NCI-H526 treated with DMSO at 0.1 percent for 48 hours (cell line): ENCODE data around the gene NDUFB4.
"Not testable (repeated sequence)": the region's sequence is repeated elsewhere in the genome, so short reads cannot be mapped to it uniquely, and the experiment has no call there.

Experiments
- DNase-seq: peaks from one replicate; lab custom pipeline; 2025; lab: John Stamatoyannopoulos, UW

NDUFB4 gene

DNA sequence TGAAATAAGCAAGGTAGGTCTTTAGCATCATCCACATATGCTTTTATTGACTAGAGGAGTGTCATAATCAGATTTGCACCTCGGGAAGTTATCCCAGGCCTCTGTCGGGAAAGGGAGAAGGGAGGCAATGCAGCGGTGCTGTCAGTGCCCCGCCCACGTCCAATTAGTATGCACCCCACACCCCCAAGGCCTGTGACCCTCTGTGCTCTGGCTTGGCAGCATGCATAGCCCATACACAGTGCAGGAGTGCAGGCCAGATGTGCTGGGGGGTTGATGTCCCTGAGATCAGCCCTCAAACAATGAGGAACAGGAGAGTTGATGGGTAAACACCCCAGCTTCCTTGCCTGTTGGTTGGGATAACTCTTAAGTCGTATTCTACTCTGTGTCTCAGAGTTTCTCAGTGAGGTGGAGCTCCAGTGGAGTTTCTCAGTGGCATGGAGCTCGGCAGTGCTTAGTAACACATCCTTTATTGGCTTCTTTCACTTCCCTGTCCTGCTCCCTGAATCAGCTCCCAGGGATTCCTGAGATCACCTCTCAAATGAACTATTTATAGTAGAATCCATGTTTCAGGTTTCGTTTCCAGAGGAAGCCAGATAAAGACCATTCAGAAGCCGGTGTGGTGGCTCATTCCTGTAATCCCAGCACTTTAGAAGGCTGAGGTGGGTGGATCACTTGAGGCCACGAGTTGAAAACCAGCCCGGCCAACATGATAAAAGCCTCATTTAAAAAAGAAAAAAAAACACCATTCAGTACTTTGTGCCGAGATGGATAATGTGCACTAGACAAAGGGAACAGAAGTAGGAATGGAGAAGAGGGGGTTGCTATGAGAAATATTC lies 26.7 kb upstream of the NDUFB4 start:
- DNase-seq = no peak

DNA sequence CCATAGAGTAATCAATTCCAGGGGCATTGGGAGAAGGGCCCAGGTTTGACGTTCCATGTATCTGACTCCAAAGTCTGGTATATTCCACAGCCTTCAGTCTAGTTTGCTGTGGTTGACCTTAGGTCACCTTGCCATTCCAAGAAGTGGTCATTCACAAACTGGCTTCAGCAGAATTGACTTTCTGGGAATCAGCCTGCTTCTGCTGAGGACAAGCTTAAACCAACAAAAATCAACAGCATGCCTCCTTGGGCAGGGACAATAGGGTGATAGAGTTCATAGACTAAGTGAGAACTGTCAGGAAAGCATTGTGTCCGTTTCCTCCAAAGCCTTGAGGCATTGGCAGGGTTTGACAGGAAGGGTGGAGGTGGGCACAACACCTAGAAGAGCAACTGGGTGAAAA lies 24.1 kb upstream of the NDUFB4 start:
- DNase-seq = no peak

DNA sequence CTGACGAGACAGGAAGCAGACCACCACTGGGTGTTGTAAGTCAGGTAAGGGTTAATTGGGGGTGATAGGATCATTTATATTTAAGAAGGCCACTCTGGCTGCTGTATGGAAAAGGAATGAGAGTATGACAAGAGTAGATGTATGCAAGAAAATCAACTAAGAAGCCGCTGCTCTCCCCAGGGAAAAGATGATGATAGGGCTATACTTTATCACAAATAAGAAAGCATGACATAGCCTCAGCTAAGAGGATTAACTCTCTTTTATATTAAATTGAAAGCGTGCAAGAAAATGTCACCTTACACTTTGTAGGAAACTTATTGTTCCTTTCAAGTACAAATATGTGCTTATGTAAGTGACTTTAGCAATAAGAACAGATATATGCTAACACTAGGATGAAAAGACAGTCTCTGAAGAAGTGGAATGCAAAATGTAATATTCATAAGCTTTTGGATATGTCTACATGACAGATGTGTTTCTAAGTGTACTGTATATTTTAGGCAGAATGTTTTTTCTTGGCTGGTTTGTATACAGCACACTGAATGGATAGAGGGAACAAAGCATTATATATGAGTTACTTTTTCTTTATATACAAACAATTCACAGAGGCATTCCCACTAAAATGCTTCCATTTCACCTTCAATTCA lies 8.7 kb upstream of the NDUFB4 start:
- DNase-seq = no peak

DNA sequence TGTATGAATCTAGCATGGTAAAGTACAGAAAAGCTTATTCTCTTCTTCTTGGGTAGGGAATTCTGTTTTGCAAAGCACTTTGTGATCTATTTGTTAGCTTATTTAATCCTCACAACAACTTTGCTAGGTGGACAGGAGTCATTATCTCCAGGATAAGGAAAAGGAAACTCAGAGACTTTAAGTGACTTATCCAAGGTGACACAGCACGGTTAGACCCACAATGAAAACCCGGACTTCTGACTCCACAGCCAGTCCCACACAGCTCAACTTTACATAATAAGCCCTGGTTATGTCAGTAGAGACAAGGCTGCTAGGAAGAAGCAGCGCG lies 384 bp upstream of the NDUFB4 start:
- DNase-seq = no peak

DNA sequence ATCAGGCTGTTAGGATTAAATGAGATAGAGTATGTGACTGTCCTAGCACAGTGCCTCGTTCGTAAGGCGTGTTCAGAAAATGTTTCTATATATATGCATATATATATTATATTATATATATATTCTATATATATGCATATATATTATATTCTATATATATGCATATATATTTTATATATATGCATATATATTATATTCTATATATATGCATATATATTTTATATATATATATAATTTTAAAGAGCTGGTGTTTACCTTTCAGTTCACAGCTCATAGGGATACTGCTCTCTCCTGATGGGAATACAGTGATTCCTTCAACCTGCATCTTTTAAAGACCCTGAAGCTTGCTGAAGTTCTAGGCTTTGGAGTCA lies 702 bp downstream of the NDUFB4 start:
- DNase-seq = no peak

DNA sequence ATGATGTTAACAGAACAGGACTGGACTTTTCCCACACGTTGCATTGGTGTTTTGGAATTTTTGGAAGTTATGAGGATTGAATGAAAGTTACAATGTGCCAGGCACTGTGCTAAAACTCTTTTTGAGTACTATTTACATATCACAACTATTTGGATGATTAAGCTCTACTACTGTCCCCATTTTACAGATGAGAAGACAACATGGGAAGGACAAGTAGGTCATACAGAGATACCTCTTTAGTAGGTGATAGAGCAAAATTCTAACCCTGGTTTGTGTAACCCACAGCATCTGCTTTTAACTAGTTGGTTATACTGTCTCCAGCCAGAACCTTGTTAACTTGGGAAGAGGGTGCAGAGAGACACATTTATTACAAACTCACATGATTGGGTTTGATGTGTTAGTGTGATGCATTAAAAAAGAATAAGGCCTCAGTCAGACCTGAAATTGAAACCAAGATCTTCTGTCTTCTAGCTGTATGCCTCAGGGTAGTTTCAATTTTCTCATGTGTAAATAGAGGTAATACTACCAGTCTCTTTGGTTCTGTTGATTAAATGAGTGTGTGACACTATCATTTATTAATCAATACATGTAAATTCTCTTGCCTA lies 1.4 kb downstream of the NDUFB4 start:
- no peak for DNase-seq

DNA sequence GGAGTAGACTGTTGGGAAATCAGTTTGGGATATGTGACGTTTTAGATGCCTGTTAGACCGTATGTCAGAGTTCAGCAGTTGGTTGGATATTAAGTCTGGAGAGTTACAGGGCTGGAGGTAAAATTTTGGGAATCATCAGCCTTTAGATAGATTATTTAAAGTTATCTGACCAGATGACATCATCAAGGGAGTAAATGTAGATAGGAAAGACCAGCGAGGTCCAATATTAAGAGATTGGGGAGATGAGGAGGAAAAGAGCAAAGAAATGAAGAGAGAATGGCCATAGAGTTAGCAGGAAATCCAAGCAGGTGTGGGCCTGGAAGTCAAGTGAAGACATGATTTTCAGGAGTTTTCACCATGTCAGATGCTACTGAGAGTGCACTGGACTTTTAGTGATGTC lies 3.1 kb downstream of the NDUFB4 start:
- no peak for DNase-seq

DNA sequence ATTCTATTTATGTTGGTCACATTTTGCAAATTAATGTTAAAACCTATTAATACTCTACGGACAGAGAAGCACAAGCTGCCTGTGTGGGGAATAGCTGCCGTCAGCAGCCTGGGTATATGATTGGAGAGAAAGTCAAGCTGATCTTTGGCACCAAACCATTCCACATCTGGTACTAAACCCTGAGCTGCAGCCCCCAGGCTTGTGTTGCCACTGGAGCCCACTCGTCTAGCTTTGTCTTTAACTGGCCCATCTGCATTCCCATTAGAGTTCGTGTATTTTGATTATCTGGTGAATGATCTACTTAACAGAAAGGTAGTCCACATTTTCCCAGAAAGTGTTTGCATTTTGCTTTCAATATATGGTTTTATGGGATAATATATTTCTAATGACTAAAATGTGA lies 5.4 kb downstream of the NDUFB4 start:
- DNase-seq = no peak

DNA sequence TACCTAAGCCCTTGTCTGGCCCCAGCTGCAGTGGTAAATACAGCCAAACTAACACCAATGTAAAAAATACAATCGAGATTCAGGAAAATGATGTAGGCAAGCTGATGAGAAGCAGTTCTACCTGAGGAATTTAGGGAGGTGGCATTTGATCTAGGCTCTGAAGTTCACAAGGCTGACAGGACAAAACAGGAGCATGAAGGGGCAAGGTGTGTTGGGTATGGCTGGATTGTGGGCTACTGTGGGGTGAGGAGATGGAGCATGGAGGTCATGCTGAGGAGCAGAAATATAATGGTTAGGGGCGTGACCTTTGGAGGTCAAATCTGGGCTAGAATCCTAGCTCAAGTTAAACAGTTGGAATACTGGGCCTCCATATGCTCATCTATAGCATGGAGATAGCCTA lies 6.5 kb downstream of the NDUFB4 start:
- DNase-seq = no peak

DNA sequence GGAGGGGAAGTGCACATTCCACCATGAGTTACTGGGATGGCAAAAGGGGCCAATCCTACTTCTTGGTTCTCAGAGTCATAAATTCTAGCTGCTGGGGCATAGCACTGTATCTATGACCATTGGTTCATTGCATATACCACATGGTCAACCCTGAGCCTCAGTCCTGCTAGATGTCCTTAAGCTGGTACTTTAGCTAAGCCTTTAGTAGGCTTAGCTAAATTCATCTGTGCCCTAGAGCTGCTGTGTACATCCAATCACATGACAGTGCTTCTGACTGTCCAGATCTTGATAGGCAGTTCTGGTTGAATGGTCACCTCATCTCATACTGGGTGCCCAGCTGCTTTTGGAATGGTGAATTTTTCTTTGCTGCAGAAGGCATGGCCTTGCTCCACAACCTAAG lies 8.2 kb downstream of the NDUFB4 start:
- no peak for DNase-seq

DNA sequence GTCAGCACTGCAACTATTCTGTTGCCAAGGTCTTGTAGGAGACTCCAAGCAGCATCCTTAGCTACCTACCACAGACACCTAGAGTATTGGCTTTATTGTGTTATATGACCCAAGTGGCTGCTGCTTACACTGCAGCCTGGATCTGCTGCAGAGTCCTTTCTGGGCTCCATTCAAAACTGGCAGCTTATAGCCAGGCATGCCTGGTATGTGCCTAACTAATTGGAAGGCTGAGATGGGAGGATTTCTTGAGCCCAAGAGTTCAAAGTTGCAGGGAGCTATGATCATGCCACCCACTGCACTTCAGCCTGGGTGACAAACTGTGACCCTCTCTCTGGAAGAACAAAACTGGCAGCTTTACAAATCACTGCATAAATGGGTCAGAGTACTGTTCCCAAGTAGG lies 8.6 kb downstream of the NDUFB4 start:
- no peak for DNase-seq

DNA sequence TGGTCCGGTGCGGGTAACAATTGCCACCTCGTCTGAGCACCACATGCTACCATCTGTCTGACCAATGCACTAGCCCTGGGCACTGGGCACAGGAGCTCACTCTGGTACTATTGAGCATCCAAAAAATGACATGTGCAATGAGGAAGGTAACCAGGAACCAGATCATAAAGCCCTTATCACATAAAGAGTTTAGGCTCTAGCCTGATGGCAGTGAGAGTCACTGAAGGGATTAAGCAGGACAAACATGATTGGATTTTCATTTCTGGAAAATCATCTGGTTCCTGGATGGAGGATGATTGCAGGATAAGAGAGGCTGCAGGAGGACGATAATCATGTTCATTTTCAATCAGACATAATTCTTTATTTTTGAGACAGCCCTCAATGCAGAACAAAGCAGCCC lies 12.4 kb downstream of the NDUFB4 start:
- DNase-seq = no peak

DNA sequence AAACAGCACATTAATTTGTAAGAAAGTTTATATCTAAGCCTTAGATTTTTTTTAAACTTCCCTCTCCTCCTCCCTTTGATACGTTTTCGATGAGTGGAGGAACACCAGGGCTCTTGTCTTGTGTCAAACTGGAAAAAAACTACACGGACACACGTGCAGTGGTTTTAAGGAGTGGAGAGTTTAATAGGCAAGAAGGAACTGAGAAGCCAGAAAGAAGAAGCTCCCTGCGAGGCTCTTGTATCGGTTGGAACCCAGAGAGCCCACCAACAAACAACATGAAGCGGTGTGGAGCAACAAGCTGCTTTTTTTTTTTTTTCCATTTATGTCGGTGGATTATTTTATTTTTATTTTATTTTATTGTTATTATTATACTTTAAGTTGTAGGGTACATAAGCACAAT lies 18.6 kb downstream of the NDUFB4 start:
- no peak for DNase-seq

DNA sequence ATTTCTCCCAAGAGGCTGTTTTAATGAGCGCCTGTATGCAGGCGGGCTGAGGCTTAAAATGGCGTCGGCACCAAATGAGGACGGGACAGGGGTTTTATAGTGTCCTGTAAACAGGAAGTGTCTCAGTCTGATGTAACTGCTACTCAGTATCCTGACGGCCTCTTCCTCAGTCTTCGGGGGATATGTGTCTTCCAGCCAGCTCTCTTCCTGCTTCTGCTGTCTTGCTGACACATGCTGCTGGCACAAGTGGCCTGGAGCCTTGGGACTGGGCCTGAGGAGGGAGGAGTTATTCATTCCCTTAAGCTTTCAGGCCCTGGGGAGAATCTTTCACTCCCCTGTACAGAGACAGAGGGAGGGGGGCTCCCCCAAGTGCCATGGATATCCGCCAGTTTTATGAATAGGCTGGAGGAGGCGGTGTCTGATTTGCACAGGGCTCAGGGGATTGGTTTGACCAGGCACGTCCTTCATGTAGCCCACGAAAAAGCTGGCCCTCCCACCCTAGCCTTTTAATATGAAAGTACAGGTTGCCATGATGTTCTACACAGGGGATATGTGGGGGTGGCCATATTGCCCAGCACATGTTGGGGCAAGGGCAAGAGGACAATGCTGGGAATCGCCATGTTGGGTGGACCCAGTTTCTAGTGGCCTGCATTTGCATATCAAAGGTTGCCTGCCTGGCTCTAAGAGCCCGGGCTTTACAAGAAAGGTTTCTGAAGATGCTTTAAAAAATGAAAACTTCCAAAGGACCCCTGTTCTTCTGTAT lies 19.9 kb downstream of the NDUFB4 start:
- peak; percentile 99 for DNase-seq

DNA sequence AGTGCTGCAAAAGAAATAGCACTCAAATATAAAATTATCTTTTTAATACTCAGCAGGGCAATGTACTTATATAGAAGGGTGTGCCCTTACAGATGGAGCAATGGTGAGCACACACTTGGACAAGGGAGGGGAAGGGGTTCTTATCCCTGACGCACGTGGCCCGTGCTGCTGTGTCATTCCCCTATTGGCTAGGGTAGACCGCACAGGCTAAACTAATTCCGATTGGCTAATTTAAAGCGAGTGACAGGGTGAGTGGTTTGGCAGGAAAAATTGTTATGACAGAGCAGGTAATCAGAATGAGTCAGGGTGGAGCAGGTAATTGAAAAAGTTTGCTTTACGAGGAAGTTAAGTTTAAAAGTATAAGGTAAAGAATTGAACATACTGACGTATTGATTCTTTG lies 20.6 kb downstream of the NDUFB4 start:
- not testable (repeated sequence) for DNase-seq

DNA sequence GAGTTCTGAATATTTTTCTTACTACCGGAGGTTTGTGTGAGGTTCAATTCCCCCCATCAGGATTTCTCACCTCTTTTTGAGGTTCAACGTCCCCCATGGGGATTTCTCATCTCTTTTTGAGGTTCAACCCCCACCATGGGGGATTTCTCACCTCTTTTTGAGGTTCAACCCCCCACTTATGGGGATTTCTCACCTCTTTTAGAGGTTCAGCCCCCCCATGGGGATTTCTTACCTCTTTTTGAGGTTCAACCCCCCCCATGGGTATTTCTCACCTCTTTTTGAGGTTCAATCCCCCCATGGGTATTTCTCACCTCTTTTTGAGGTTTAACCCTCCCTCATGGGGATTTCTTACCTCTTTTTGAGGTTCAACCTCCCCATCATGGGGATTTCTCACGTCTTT lies 26.3 kb downstream of the NDUFB4 start:
- DNase-seq = no peak

DNA sequence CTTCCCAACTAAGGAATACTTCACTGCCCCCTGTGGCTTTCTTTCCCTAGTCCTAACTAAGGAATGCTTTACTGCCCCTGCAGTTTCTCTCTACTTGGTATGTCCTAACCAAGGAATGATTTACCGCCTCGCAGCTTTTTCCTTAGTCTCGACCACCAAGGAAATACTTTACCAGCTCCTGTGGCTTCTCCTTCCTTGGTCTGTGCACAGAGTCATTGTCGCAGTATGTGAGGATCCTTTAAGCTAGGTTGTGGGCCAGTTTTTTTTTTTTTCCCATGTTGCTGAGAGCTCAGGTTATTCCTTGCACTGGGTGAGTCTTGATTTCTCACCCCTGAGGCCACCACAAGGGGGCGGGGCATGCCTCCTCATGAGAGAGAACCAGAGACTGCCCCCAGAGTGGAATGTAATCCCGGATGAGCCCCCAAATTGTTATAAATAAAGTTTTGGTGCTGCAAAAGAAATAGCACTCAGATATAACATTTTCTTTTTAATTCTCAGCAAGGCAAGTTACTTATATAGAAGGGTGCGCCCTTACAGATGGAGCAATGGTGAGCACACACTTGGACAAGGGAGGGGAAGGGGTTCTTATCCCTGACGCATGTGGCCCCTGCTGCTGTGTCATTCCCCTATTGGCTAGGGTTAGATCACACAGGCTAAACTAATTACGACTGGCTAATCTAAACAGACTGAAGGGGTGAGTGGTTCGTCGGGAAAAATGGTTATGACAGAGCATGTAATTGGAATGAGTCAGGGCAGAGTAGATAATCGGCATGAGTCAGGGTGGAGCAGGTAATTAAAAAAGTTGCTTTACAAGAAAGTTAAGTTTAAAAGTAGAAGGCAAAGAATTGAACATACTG lies 27.0 kb downstream of the NDUFB4 start:
- no peak for DNase-seq

DNA sequence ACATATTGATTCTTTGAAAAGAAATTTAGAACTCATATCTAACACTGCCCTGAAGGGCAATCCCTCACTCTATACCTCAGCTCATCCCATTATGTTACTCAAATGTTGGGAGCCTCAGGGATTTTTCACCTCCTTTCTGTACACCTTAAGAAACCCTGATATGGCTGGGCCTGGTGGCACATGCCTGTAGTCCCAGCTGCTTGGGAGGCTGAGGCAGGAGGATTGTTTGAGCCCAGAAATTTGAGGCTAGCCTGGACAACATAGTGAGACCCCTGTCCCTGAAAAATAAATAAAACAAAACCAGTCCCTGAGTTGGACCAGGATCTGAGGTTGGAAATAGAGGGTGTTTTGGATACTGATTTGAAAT lies 27.6 kb downstream of the NDUFB4 start:
- DNase-seq = no peak

DNA sequence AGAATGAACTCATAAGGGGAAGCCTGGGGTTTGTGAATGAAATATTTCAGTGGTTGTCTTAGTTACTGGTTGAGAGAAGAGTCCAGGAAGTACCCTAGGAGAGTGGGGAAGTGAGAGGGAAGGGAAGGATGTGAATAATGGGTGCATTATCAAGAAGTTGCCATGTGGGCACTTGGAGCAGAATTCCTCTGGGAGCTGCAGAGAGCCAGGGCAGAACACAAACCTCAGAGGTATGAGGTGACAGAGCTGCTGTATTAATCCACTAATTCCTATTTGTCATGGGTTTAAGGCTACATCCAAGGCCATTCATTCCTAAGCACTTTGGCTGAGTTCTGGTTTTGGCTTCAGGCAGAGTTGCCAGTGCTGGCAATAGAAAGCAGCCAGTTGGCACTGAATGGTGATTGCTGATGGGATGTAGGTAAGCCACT lies 29.0 kb downstream of the NDUFB4 start:
- DNase-seq = no peak

DNA sequence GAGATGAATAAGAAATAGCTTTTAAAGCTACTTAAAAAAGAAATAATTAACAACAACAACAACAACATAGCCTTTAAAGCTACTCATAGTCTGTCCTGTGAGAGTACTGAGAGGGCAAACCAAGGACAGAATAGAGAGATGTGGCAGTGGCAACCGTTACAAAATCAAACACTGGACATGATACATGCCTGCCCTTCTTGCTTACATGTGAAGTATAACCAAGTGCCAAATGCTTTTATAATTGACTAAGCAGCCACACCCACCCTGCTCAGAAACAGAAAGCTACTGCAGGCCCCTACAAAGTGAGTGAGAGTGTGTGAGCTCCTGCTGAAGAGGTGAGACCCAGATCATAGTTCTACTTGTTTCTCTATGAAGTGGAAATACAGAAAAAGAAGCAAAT lies 38.4 kb downstream of the NDUFB4 start:
- DNase-seq = no peak

DNA sequence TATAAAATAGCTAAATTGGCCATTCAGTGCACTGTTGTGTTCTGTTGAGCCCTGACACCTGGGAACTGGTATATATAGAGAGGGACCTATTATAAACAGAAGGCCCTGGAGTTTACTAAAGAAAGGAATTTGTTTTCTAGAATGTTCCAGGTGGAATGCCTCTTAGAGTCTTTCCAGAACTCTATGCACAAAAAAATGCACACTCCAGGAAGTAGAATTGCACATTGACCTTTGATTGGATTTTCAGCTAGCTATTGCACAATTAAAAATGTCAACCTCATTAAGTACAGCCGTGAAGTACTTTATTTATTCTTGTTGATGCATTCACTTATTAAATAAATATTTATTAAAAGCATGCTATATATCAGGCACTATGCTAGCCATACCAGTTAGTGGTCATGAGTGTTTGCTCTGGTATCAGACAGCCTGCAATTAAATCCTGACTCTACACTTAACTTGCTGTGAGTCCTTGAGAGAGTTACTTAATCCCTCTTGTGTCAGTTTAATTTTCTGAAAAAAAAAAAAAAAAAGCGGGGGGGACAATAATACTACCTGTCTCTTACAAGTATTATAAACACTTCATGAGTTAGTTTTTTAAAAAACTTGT lies 40.8 kb downstream of the NDUFB4 start:
- DNase-seq = no peak
